Cardiac muscle cell (in vitro differentiated cells and primary cell): Measurements from ENCODE around the gene VWA7. TPM values are rescaled to one million over a fixed set of nuclear protein-coding genes. Genes with fewer than 3 reads are reported as not detected.
"Not testable (repeated sequence)": the region's sequence is repeated elsewhere in the genome, so short reads cannot be mapped to it uniquely, and the experiment has no call there.

Source experiments
- DNase-seq, 2 donors: peaks; one replicate each; pipeline versions ENCODE4 v3.0.0 to v3.0.0-alpha.2; 2010 to 2017; ENCODE audit warnings: low read depth in 1 of 2, low spot score in 1 of 2
- H3K27ac ChIP-seq: fragments of 200-600 bp; sonication (generic); 2 replicates; pipeline ENCODE4 v1.5.1; 2016
- H3K27me3 ChIP-seq: fragments of 200-600 bp; sonication (generic); 2 replicates; pipeline ENCODE4 v1.6.0; 2016; ENCODE audit warnings: control low read depth
- H3K36me3 ChIP-seq: fragments of 200-600 bp; sonication (generic); 2 replicates; pipeline ENCODE4 v1.5.1; 2016; ENCODE audit warnings: control low read depth
- H3K4me1 ChIP-seq: fragments of 200-600 bp; sonication (generic); 2 replicates; pipeline ENCODE4 v1.8.1; 2017; ENCODE audit warnings: low read depth, mild to moderate bottlenecking, mixed run types
- H3K4me3 ChIP-seq: fragments of 200-600 bp; sonication (generic); 2 replicates; pipeline ENCODE4 v1.5.1; 2016; ENCODE audit warnings: mild to moderate bottlenecking
- H3K9me3 ChIP-seq: fragments of 200-600 bp; sonication (generic); 2 replicates; pipeline ENCODE4 v1.5.1; 2017; ENCODE audit warnings: low read depth, mild to moderate bottlenecking, control low read depth
- polyA plus RNA-seq: library from polyadenylated mRNA; unstranded; fragments of >200 nt; fragmentation: Nextera tagmentation; extraction: Ambion mirVana; gene quantifications from 2 replicates; pipeline ENCODE4 v1.2.1, GENCODE V29; 2016
- total RNA-seq: library from RNA; depleted of rRNA; stranded (reverse); fragments of >200 nt; gene quantifications from 2 replicates; pipeline ENCODE4 v1.2.3, GENCODE V29; 2016
- TF ChIP-seq, protein P1 (sequence below): IDR thresholded peaks from 2 replicates; pipeline ENCODE4 v1.5.1; 2012; ENCODE audit warnings: low read depth, mild to moderate bottlenecking, low read length

The VWA7 gene
- total and polyA plus RNA-seq, 2 experiments from 2014 or later = 9.9 to 24.7 TPM

DNA sequence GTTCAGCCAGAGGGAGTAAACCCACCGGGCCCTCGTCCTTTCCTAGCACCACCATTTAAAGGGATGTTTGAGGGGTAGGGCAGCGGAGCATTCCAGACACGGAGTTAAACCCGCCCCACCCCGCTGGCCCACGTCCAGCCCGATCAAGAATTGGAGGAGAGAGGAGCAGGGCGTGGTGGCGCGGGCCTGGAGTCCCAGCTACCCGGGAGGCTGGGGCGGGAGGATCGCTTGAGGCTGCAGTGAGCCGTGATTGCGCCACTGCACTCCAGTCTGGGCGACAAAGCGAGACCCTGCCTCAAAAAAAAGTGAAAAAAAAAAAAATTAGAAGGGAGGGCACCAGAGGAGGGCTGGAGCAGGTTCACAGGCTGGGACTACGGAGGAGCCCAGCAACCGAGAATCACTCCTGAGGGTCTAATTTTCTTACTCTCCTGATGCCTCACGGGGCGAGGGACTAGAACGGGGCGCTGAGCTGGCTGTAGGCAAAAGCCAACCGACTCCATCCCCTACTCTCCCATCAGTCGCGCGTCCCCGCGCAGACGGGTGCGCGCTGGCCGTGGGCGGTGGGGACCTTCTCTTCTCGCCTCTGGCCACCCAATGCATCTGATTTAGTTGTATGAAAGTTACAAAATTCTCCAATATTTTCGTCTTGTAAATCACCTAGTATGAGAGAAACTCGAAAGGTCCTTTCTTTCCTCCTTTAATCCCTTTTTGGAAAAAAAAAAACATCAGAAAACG is 44.3 kb upstream of the VWA7 start:
- Histone ChIP-seq H3K27me3 (no peaks in the 10 kb centered on the region), H3K9me3 (no peaks in the 10 kb centered on the region), H3K36me3 (no peaks in the 10 kb centered on the region), H3K27ac (peak overlapping the region; percentile 85), H3K4me1 (peaks cover 4% of the 10 kb centered on the region), H3K4me3 (peak overlapping the region; percentile 48)
- DNase-seq = peak; percentile 43 to 68
- TF ChIP-seq, protein P1, sequence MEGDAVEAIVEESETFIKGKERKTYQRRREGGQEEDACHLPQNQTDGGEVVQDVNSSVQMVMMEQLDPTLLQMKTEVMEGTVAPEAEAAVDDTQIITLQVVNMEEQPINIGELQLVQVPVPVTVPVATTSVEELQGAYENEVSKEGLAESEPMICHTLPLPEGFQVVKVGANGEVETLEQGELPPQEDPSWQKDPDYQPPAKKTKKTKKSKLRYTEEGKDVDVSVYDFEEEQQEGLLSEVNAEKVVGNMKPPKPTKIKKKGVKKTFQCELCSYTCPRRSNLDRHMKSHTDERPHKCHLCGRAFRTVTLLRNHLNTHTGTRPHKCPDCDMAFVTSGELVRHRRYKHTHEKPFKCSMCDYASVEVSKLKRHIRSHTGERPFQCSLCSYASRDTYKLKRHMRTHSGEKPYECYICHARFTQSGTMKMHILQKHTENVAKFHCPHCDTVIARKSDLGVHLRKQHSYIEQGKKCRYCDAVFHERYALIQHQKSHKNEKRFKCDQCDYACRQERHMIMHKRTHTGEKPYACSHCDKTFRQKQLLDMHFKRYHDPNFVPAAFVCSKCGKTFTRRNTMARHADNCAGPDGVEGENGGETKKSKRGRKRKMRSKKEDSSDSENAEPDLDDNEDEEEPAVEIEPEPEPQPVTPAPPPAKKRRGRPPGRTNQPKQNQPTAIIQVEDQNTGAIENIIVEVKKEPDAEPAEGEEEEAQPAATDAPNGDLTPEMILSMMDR = no peak

DNA sequence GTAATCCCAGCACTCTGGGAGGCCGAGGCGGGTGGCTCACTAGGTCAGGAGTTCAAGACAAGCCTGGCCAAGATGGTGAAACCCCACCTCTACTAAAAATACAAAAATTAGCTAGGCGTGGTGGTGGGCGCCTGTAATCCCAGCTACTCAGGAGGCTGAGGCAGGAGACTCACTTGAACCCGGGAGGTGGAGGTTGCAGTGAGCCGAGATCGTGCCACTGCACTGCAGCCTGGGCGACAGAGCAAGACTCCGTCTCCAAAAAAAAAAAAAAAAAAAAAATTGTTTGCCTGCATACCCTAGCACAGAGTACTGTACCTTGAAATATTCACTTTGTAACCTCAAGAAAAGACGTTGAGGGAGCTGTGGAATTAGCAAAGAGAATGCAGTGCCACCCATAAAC is 43.3 kb upstream of the VWA7 start:
- H3K27me3 ChIP-seq, H3K36me3 ChIP-seq, H3K4me3 ChIP-seq, H3K27ac ChIP-seq, H3K9me3 ChIP-seq, H3K4me1 ChIP-seq, DNase-seq: not testable (repeated sequence)

DNA sequence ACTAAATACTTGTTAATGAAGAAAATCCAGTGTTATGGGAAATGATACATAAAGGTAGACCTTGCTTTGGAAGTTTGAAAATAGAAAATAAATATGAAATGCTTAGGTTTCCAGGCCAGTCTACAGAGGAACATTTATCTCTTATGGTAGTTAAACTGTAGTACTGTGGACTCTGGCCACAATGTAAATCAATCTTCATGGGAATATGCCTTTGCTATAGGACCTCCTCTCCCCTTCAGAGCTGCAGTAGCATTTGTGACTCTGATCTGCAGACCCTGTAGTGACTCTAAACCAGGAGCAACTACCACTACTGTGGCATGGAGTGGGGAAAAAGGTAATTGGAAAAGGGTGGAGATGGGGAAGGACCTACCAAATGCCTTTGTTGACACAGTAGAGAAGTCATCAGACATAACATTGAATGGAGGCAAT is 42.8 kb upstream of the VWA7 start:
- TF ChIP-seq, protein P1 = no peak
- H3K4me1 ChIP-seq = no peaks in the 10 kb centered on the region
- no peaks in the 10 kb centered on the region for H3K27me3 ChIP-seq
- H3K36me3 ChIP-seq = no peaks in the 10 kb centered on the region
- no peak for DNase-seq
- H3K4me3 ChIP-seq = no peak overlapping the region
- no peaks in the 10 kb centered on the region for H3K9me3 ChIP-seq
- no peak overlapping the region for H3K27ac ChIP-seq

GRCh38 chr6:31817929-31818511 is 40.9 kb upstream of the VWA7 start:
- not testable (repeated sequence) for H3K4me3 ChIP-seq, DNase-seq, H3K27ac ChIP-seq

GRCh38 chr6:31817133-31817928 is 40.2 kb upstream of the VWA7 start:
- not testable (repeated sequence) for H3K27me3 ChIP-seq, H3K4me3 ChIP-seq, H3K27ac ChIP-seq, H3K36me3 ChIP-seq, H3K4me1 ChIP-seq, DNase-seq, H3K9me3 ChIP-seq

More at GRCh38 chr6:31817929-31818511, 40.9 kb upstream of the VWA7 start:
- not testable (repeated sequence) for H3K9me3 ChIP-seq, H3K4me1 ChIP-seq, H3K36me3 ChIP-seq, H3K27me3 ChIP-seq

- Histone ChIP-seq H3K36me3 (no peaks in the 10 kb centered on the region), H3K27ac (peak within 1 kb of the TSS; percentile 100), H3K9me3 (no peaks in the 10 kb centered on the region), H3K27me3 (no peaks in the 10 kb centered on the region), H3K4me1 (no peaks in the 10 kb centered on the region), H3K4me3 (peak within 1 kb of the TSS; percentile 39)
- peak; percentile 90 to 97 for DNase-seq
- TF ChIP-seq, protein P1 = no peak
Measured at GRCh38 chr6:31815025-31815838, 38.1 kb upstream of the VWA7 start, which contains the start of the genes HSPA1A and HSPA1L. TSS of gene HSPA1A (plus strand) at chr6:31815543. CDS start at chr6:31815757, 214 bp downstream. TSS of gene HSPA1L (minus strand) at chr6:31815283. CDS start at chr6:31811972, 3,311 bp downstream.
